Measurements from ENCODE around the gene SCARB2.

DNA sequence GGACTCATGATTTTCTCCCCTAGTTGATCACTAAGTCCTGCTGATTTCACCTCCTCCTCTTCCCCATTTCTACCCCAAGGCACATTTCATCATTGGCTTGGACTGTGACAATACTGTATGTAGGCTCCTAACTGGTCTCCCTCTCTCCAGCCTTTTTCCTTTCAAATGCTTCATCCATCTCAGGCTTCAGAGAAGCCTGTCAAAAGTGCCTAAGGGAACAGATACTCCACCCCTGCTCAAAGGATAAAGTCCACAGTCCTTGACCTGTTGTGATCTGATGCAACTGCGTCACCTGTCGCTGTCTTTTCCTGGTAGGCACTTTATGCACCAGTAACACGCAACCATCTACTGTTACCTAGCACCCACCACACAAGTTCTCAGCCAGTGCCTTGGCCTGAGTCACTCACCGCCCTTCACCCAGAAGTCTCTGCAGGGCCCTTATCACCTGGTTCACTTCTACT is 12.8 kb downstream of the SCARB2 start:
- TF ChIP-seq, protein P1, sequence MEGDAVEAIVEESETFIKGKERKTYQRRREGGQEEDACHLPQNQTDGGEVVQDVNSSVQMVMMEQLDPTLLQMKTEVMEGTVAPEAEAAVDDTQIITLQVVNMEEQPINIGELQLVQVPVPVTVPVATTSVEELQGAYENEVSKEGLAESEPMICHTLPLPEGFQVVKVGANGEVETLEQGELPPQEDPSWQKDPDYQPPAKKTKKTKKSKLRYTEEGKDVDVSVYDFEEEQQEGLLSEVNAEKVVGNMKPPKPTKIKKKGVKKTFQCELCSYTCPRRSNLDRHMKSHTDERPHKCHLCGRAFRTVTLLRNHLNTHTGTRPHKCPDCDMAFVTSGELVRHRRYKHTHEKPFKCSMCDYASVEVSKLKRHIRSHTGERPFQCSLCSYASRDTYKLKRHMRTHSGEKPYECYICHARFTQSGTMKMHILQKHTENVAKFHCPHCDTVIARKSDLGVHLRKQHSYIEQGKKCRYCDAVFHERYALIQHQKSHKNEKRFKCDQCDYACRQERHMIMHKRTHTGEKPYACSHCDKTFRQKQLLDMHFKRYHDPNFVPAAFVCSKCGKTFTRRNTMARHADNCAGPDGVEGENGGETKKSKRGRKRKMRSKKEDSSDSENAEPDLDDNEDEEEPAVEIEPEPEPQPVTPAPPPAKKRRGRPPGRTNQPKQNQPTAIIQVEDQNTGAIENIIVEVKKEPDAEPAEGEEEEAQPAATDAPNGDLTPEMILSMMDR (IDR thresholded peaks at IDR 0.05; ENCODE audit: insufficient read depth, low read depth, low read length): no peak
- no peak for TF ChIP-seq EZH2 (IDR thresholded peaks at IDR 0.05; ENCODE audit: insufficient read depth, low read length)
